GM18508 (cell line): Measurements from ENCODE around the gene LRP1B.

Experiments used
- ATAC-seq: cut with Tn5 transposase; IDR thresholded peaks from one replicate; pipeline ENCODE4 v1.9.1; 2021; ENCODE audit warnings: moderate number of reproducible peaks; ENCODE audit not compliant: insufficient read depth, unreplicated experiment

The LRP1B gene

DNA sequence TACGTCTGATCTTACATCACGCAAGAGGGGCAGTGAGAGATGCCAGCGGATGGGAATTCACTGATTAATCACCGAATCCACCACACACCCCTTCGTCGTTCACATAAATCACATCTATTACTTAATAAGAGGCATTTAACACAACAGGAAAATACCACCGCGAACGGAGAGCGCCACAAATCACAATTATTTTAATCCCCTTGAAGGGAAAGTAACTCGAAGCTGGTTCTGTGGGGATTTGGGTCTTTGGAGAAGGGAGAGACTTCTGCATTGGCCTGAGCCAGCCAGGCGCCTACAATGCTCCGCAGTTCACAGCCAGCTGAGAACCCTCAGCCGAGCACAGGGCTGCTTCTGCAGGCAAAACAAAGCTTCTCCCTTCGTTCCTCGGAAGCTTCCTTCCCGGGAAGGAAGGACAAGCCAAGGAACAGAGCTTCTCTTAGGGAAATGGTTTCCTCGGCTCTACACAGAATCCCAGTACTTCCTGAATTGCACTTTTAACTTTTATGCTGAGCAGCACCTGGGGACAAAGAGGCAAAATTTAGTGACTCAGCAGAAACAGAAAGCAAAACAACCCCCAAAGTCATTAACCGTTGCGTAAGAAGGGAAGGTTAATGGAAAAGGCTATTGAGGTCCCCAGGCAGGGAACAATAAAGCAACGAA lies at the start of gene LRP1B:
TSS of gene LRP1B (minus strand) at position 7 of the 660 bp plus-strand sequence. CDS start 287 bp downstream, outside the sequence.
- no peak for ATAC-seq

DNA sequence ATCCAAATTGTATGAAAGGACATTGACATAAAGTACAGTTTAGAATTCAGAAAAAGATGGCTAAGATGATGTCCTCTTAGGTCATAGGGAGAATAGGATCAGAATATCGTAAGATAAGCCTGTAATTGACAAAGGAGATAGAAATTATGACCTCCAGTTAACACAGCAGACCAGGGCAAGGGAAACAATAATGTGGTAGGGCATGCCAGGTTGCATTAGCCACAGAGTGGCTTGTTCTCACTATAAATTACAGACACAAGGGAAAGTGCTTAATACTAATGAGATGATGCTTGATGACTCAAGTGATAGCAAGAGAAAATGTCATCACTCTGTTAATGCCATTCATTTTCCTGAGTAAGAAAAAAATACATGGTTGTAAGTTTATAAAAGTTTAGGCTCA lies 48.9 kb upstream of the LRP1B start:
- ATAC-seq, result no peak

DNA sequence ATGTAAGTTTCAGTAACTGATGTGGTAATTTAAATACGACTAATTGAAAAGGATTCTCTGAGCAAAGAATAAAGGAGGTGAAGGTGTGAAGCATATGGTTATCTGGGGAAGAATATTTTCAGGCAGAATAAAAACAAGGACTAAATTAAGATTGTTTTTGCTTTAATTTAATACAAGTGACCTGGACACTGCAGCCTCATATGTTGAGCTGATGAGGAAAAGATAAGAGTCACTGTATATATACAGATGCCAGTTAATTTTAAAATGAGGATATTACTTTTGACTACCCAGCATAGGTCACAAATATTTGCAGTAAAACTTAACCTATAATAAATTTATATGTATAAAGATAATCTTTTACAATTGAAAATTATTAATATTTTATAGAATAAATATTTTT lies 47.8 kb upstream of the LRP1B start:
- ATAC-seq, result no peak

DNA sequence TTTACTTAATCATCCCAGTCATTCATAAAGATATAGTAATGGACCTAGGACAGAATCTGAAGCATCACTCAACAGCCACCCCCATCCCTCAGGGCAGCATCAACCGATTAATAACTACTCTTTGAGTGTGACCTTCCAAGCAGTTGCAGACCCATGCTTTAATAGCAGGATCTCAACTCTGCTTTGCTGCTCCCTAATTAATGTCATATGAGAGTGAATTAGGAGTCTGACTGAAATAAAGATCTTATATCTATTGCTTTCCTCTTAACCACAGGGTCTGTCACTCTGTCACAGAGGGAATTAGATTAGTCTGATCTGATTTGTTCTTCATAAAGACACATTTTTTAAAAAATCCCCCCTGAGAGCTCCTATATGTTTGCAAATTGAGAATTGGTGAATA lies 46.1 kb upstream of the LRP1B start:
- no peak for ATAC-seq

DNA sequence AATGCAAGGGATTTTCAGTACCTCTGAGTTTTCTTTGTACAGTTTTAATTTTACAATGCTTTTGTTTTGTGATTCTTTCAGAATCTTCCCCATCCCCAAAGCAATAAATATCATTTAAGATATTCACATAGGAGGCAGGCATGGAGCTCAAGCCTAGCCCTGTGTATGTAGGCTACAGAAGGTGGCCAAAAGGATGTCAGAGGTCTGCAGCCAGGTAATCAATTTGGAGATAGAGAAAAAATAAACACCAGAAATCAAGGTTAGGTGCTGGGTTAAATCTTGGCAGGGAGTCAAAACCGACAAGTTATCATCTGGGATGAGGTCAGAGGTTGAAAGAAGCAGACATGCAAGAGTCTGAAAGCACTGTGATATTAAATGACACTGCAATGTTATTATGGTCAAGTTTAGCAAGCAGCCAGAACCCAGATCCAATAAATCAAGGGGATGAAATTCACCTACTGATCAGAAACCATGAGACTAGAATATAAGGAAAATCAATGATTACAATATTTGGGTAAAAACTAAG lies 45.1 kb upstream of the LRP1B start:
- no peak for ATAC-seq

DNA sequence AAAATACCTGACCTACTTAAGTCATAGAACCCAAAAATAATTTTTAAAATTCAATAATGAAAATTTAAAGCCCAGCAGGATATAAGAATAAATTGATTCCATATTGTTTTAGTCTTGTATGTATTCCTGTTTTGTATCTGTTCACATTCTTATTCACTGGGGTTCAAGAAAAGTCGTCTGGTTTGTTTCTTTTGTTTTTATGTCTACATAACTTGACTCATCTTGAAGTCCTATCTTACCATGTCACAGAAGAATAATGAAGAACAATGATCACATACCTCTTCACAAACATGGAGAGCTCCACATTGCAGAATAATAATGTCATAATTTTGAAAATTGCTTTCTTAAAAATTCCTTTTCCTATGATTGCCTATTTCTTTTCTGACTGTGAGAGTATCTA lies 43.4 kb upstream of the LRP1B start:
- ATAC-seq, result no peak

DNA sequence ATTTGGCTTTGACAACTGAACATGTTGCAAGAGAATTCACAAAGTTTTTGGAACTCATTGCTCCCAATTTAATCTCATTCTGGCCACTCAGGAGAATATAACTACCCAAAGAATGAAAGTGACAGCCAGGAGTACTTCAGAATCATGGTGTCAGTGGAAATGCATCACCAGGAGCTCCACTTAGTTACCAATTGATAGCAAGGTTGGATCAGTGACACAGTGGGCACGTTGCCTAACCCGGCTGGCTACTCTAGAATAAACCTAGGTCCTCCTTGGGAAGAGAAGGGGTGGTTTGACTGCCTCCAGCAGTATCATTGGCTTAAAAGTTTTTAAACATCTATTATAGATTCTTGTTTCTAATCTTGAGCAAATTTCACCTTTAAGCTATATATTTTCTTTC lies 40.0 kb upstream of the LRP1B start:
- ATAC-seq, result no peak

DNA sequence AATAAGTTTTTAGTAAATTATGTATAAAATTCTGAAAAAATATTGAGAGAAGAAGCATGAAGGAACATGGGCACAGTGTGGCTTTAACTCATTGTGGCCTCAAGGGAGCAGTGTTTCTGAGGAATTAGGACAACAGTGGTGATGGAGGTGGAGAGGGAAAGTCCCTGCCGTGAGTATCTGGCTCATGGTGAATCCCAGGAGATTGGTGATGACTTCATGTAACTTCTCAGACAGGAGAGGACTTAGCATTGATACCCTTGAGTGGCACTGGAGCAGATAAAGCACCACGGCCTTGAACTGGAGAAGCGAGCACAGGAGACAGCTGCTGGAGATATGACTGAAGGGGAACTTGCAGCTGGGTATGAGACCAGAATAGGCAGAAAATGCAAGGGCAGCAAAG lies 35.0 kb upstream of the LRP1B start:
- peak; percentile 98 for ATAC-seq

DNA sequence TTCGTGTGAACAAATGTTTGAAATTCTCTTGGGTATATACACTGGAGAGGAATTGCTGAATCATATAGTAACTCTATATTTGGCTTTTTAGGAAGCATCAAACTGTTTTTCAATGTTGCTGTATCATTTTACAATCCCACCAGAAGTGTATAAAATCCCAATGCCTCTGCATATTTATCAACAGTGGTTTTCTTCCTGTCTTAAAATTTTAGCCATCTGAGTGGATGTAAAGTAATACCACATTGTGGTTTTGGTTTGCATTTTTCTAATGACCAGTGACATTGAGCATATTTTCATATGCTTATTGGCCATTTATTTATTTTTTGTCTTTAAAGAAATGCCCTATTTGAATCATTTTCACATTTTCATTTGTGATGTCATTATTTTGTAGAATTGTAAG lies 22.8 kb upstream of the LRP1B start:
- no peak for ATAC-seq

DNA sequence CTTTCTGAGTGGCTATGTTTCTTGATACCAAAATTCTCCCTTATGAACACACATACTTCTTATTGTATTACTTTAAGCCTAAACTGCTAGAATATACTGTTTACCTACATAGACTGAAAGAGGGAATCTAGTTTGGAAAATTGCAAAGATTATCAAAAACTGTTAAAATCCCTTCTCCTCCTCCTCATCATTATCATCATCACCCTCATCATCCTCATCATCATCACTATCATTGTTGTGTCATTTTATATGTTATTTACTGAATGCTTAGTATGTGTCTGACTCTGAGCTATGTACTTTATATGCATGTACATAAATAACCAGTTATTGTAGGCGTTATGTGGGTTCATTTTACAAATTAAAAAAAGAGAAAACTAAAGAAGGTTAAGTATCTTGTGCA lies 19.6 kb upstream of the LRP1B start:
- ATAC-seq, result no peak

DNA sequence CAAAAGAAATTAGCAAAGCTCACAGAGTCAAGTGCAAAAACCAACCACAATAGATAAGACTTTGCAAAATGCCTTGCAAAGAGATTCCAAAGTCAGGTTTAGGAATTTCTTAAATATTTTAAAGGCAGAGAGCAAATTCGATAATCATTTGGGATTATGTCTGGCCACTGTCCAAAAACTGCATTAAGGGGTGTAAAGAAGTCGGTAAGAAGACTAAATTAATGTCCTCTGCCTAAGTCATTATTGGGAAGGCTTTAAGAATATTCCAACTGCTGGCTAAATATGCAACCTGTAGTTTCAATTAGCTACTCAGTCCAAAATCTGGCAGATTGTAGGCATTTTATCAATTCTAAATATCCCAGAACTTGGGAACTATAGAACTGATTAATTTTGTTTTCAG lies 13.7 kb upstream of the LRP1B start:
- no peak for ATAC-seq

DNA sequence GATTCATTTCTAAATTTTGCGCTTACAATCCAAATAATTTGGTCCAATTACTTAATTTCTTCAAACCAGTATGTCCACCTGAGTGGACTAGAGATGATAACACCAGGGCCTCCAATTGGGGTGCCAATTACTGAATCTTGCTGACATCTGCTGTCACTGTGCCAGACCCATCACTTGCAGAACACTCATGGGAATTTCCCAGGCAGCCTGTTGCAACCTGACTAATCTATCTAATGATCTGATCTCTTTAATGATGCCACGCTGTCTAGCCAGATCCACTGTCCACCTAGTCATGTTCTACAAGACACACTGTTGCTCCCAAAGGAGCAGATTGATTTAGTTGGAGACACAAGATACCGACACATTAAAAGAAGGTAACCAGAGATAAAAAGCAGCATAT lies 11.8 kb upstream of the LRP1B start:
- ATAC-seq, result no peak

DNA sequence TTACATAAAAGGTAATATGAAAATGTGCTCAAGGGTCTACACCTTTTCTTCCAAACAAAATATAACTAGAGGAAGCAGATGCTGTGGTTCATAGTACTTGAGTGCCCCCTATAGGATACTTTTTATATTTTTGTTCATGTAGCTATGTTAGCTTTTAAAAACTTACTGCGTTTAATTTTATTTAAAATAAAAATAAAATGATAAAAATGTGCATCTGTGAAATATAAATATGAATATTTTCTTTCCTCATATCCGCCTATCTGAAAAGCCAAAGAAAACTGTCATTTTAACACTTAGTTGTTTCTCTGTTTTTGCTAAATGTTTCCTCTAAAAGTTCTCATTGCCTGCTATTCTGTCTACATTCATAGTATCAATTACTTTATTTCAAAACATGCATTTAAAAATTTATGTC lies 9.6 kb upstream of the LRP1B start:
- ATAC-seq, result no peak

DNA sequence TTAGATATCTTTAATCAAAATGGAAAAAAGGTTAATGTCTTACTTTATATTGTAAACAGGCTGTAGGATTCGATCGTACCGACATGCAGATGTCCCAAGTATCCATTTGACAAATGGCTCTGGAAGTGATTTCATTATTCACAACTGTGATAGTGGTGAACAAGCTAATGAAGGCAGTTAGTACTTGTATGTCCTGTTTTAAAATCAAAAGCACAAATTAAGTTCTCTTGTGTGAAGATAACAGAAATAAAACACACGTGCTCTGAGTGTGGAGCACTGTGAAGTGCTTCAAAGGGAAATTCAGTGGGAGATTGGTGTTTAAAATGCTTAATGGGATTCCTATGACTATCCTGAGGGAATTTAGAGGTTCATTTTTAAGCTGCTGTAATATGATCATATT lies 8.6 kb upstream of the LRP1B start:
- ATAC-seq, result no peak

DNA sequence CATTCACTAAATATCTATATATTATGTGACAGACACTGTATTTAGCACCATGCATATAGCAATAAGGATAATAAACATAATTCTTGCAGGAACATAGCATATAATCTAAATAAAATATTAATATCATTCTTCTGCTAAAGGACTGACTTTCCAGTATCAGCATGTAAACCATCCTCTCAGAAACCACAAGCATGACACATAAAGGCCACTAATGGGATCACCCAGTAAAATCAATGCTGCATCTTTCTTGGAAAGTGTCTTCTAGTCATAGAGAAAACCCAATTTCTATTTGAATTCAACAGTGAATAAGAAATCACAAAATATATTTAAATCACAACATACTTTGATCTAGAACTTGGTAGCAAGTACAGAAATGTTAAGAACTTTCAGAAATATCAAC lies 5.8 kb upstream of the LRP1B start:
- ATAC-seq, result no peak

DNA sequence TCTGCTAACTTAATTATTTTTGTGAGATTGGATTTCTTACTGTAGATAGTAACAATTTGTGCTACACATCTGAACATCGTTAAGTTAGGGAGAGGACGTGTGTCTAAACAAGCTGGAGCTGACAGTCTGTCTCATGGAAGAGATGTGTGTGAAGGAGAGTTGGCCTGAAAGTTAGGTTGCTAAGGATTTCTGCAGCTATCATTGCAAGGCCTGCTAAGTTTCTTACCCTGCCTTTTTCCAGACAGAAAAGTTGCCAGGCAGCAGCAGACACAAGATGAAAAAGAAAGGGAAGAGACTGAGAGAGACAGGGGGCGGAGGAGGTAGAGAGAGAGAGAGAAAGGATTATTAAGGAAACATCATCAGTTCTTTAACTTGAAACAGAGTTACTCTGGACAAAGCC lies 4.1 kb upstream of the LRP1B start:
- no peak for ATAC-seq

DNA sequence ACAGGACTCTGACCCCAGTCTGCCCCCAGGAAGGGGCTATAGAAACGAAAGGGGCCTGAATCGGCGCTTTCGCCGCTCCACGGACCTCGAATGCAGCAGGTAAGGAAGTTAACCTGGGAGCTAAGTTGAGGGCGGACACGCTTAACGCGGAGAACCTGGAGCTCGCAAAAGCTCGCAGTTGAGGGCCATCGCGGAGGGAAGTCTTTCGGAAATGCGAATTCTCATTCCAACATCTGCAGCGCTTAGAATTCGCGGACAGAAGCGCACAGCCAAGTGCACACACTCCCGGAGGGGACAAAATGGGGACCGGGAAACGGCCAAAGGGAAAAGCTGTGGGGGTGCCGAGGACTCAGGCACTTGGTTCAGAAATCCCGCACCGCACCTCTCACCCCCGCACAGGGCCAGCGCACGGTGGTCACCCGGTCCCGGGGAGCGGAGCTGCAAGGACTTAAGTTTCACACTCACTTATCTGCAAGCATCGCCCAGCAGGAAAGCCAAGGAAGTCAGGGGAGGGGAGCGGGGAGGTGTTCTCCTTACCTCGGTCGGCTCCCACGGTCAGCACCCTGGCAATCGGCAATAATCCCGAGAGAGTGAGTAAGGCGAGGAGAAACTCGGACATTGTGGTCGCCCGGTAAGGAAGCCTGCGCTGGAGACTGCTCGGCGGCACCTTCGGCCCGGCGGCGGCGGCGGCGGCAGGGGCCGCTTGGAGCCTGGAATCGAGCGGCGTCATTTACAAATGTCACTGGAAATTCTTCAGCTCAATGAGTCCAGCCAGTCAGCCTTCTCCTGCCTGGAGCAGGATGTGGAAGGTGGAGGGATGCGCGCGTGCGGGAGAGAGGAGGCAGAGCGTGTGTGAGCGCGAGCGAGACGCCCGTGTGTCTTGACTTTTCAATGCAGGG lies 456 bp downstream of the LRP1B start:
- no peak for ATAC-seq

DNA sequence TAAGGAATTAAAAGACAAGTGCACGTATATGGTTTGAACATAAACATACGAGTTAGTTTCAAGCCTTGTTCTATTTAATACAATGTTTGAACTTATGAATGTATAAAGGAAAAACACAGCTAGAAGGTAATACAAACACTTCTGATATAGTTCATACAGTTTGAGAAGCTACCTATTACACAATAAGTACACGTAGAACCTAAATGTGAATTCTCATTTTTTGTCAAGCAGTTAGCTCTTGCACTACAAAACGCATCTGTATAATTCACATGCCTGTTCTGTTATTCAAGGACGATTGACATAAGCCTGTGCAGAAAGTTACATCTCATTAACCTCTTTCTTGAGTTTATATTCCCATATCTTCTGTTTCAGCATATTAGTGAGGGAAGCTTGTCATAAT lies 2.7 kb downstream of the LRP1B start:
- no peak for ATAC-seq

DNA sequence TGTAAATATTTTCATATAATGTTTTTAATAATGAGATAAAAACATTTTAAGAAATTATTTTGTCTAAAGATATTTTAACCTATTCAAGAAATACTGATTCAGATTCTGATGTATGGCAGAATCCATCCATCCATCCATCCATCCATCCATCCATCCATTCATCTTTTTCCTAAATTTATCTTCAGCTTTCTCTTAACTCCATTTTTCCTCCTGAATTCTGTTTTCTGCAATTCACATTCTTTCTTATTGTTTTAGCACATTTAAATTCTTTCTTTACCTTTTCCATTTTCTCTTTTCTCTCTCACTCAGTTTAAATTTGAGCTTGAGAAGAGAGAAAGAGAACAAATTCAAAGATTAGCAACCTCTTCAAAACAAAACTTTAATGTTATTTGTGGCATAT lies 3.6 kb downstream of the LRP1B start:
- no peak for ATAC-seq

DNA sequence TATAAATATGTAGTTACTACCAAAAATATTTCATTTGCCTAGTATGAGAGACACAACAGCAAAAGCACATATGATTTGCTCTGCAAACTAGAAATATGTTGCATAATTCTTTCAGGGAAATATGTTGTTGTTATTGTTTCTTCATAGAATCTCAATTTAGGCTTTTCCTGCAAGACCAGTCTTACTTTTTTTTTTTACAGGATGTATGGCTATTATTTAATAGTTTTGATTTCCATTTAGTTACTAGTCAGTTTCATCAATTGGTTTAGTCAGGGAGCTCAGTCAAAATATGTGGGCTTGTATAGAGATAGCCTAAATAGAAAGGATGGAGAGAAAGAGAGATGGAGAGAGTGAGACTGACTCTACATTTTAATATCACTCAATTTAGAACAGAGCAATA lies 6.1 kb downstream of the LRP1B start:
- ATAC-seq, result no peak

DNA sequence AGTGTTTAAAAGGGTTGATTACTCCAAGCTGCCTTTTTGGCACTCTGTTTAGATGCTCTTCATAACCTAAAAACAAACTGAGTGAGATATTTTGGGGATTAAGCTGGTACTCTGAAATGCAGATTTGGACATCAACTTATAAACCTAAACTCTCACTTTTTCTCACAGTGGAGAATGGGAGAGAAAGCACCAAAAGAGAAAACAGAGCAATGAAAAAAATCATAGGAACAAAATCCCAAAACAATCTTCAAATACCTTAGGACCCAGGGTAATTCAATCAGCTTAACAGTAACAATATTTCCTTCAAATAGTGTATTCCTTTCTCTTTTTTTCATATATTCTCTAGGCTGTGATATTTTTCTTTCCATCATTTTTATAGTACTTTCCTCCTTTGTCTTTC lies 11.5 kb downstream of the LRP1B start:
- no peak for ATAC-seq

DNA sequence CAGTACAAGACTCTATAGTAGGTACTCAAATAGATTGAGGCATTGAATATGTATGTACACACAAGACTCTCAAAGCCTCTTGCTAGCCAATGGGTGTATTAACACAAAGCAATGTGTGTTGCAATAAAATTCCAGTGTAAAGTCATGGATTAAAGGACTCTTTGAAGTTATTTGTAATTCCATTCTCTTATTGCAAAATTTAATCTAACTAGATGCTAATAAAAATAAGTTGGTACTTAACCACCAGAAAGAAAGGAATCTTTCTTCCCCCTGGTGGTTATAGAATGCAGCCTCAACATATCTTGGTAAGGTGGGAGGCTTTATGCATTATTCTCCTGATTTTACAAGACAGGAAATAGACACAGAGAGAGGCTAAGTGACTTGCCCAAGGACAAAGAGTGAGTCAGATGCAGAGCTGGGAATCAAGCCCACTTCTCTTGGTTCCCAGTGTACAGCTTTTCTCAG lies 18.0 kb downstream of the LRP1B start:
- ATAC-seq, result no peak
